OCI-M2 (cell line): ENCODE measurements around the gene RASD1.

Source experiments
- DNase-seq: peaks from one replicate; lab custom pipeline; 2025; ENCODE audit not compliant: unreplicated experiment; lab: John Stamatoyannopoulos, UW

The RASD1 gene

DNA sequence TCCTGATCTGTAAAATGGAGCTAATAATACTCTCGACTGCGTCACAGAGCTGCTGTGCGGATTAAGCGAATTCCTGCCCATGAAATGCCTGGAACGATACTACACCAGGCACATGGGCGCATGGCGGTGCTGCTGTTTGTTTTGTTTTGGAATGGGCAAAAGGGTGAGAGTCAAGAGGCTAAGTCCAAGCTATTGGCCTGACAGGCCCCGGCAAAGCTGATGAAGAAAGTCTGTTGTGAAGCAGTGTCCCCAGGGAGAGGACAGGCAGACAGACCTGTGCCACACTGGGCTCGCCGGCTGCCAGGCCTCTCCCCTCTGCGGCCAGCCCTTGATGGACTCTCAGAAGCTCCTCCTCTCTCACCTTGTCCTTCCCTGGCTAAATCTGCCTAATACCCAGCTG lies 31.3 kb upstream of the RASD1 start:
- no peak for DNase-seq

DNA sequence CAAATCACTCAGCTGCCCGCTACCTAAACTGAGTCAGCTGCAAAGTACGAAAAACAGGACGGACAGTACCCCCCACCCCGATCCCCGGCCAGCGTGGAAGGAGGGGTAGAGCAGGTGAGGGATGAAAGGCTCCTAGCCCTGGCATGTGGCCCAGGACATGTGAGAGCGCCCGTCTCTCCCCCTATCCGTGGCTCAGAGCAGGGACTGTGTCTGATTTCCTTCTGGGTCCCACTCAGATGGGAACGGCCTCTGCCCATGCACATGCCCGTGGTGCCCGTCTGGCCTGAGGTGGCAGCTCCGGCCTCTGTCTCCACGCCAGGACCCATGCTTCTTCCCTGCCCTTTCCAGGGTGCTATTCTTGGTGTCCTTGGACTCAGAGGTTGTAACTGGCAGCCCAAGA lies 30.2 kb upstream of the RASD1 start:
- DNase-seq, result no peak

DNA sequence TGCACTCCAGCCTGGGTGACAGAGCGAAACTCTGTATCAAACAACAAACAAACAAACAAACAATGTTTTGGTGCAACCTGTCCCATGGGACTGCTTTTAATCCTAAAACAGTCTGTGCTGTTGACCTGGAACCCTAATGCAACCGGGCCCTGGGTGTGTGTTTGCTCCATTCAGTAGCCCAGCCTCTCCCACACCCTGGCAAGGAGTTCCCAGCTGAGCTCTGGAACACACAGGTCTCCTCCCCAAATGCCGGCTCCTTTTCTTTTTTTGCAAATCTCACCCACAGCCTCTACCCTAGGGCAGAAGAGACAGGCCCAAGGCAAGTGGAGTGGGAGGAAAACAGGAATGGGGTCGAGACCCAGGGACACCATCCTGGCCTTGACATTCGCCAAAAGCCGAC lies 29.8 kb upstream of the RASD1 start:
- DNase-seq, result no peak

- DNase-seq, result no peak
These were observed 29.1 kb upstream of the RASD1 start for GRCh38 chr17:17525311-17525710.

GRCh38 chr17:17523731-17524490 lies 27.7 kb upstream of the RASD1 start:
- DNase-seq, result no peak

- no peak for DNase-seq
These were observed 27.0 kb upstream of the RASD1 start for GRCh38 chr17:17523001-17523730.

- DNase-seq, result no peak
These were observed 24.5 kb upstream of the RASD1 start for GRCh38 chr17:17520599-17521232.

GRCh38 chr17:17519886-17520285 lies 23.7 kb upstream of the RASD1 start:
- DNase-seq, result no peak

- no peak for DNase-seq
These were observed 22.8 kb upstream of the RASD1 start for GRCh38 chr17:17518951-17519350.

DNA sequence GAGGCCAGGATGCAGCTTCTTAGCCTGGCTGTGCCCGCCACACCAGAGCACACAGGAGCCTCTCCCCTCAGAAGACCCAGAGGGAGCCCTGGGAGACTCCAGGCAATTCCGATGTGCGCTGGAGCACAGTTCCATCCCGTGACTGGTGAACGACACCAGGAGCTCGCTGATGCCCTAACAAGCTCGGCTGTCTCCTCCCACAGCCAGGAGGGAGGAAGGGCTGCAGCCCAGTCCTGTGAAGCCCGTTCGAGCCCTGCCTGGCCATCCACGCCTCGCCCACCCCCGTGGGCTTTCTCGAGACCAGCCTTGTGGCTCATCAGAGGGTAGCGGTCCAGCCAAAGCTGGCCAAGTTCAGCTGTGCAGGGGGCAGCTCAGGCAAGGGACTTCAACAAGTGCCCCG lies 21.8 kb upstream of the RASD1 start:
- no peak for DNase-seq

- DNase-seq, result no peak
These were observed 20.9 kb upstream of the RASD1 start for GRCh38 chr17:17516941-17517720.

DNA sequence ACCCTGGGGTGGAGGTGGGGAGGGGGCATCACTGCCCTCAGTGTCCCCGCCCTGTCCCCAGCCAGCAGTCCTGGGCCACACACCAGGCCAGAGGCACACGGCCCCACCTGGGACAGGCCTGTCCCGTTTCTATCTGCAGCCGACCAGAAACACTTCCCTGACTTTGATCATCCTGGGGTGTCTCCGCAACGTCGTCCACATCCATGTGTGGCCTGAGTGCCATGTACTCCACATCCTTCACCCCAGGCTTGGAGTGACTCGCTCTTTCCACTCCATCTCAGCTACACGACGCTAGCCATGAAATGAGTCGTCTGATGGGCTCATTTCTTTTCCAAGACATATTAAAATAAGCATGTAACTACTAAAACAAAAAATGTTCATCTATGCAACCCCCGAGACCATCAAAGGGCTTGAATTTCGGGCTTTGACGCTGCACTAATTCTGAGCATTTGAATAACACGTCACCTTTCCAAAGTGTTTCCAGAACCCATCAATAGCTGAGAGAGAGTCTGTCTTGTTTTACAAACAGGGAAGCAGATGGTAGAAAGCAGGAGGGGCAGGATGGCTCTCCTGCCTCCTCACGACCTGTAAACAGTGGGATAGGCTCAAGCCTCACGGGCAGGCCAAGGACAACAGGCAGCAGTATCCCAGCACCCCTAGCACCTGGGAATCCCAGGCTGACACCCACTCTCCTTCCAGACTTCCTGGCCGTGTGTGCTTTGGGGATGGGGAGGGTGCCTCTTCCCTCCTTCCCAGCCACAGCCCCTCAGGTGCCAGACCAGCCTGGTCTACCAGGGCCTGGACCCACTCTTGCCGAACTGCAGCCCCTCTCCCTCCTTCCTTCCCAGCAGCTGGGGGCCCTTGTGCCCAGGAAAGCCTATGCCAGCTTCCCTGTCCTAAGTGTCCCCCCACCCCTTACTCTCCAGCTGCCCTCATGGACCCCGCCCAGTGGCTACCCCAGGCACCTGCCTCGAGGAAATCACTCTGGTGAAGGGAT lies 20.0 kb upstream of the RASD1 start:
- no peak for DNase-seq

DNA sequence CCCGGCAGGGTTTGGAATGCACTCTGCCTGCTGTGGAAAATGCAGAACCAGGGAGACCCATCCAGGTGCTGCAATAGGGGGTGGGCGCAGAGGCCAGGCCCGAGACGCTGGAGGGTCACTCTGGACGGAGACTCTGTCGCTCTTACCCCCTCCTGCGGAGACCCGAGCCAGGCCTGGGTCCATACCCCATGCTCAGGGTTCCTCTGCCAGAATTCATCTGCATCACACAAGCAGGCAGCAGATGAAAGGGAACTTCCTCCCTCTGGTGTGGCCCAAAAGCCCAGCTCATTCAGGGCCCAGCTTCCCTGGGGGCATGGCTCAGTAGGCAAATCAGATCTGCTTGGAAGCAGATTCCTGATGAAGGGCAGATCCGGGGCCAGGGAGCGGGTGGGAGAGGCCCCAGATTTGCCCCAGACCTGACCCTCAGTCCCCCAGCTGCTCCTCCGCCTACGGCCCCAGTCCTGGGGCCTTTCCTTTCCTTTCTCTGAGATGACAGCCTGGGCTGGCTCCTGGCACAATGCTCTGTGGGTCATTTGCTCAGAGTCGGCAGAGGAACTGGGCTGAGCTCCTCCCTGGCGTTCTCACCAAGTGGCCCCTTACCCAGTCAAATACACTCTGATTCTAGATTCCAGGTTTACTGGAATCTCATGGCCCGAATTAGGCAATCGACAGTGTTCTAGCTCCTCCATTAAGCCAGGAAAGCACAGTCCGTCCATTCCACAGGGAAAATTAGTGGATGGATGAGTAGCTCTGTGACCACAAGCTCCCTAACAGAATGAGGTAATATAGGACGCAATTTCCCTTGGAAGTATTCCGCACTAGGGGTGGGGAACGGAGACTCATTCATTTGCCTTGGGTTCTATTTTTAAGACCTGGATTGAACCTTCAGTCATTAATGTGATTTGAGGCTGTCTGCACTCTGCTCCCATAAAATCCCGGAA lies 19.1 kb upstream of the RASD1 start:
- no peak for DNase-seq

DNA sequence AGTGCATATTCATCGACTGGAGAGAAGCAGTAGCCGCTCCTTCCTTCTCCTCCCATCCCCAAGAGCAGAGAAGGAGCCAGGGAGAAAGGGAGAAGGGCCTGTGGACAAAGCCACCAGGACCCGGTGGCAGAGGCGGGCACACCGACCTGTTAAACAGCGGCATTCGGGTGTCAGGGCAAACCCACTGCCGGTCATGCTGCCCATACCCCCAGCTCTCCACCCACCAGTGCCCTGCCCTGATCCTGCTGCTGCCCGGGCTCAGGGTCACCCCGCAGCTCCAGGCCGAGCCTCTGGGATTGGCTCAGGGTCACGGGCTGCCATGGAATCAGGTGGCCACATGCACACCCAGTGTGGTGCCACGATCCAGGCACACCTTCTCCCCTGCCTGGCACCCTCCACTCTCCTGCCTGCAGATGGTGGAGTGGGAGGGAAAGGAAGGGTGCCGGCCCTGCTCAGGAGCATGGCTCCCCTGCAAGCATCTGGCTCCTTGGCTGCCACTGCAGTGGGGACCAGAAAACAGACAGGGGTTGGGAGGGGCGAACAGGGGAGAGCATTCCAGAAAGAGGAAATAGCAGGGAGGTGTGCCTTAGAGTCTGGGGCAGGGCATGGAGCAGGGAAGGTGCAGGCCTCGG lies 18.3 kb upstream of the RASD1 start:
- no peak for DNase-seq

GRCh38 chr17:17513626-17514025 lies 17.4 kb upstream of the RASD1 start:
- DNase-seq, result no peak

- DNase-seq, result no peak
These were observed 16.7 kb upstream of the RASD1 start for GRCh38 chr17:17512866-17513265.

GRCh38 chr17:17511881-17512858 lies 16.0 kb upstream of the RASD1 start:
- no peak for DNase-seq
